Kidney tubule cell (primary cell): ENCODE data around the gene MASP2.
A peak's percentile ranks its signal among the peaks of the same experiment; 100 is the strongest.
"Not testable (repeated sequence)": the region's sequence is repeated elsewhere in the genome, so short reads cannot be mapped to it uniquely, and the experiment has no call there.

Experiments used
- DNase-seq: peaks from one replicate; pipeline ENCODE4 v3.0.0-alpha.2; 2018; ENCODE audit warnings: low spot score

The MASP2 gene

DNA sequence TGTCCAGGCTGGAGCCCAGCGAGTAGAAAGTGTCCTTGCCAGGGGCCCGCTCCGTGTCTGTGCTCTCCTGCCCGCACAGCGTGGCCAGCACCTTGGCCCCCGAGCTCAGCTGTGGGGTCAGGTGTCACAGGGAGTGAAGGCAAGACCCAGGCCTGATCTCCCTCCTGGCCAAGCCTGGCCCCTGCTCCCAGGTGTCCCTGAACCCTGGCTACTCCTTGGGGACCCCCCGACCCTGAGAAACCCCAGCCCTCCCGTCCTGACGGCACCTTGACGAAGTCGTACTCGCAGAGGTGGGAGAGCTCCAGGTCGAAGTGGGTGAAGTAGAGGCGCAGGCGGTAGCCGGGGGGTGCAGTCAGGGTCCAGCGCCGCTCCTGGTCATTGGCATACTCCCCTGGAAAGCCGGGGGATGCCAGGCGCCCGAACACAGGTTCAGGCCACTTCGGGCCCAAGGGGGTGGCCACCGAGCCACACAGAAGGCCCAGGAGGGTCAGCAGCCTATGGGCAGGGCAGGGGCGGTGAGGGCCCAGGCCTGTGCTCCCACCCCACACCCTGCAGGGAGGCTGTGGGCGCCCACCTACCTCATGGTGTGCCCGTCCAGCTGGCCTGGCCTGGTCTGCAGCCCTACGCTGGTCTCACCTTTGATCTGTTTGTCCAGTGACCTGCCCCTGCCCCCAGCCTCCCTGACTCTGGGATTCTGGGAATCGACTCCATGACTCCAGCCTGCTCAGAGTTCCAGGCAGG lies at the start of gene MASP2:
MASP2 (minus strand) TSS at position 615 of the 741 bp plus-strand sequence; CDS start at position 583, 32 bp downstream.
- no peak for DNase-seq

DNA sequence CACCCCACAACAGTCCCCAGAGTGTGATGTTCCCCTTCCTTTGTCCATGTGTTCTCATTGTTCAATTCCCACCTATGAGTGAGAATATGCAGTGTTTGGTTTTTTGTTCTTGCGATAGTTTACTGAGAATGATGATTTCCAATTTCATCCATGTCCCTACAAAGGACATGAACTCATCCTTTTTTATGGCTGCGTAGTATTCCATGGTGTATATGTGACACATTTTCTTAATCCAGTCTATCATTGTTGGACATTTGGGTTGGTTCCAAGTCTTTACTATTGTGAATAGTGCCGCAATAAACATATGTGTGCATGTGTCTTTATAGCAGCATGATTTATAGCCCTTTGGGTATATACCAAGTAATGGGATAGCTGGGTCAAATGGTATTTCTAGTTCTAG lies 36.7 kb upstream of the MASP2 start:
- not testable (repeated sequence) for DNase-seq

DNA sequence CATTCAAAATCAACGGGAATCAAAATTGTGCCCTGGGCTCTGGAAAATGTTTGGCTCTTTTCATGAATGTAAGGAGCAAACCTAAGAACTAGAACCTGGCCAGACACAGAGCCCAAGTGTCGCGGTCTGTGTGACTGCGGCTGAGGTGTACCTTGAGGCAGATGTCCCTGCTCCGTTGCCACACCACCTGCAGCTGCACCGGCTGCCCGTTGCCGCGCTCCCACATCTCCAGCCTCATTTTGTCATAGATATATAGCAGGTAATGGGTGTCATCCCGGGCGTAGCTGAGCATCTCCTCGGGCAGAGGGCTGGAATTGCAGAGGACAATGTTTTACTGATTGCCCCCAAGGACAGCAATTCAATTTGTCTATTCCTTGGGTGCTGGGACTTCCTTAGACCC lies 33.9 kb upstream of the MASP2 start:
- no peak for DNase-seq

DNA sequence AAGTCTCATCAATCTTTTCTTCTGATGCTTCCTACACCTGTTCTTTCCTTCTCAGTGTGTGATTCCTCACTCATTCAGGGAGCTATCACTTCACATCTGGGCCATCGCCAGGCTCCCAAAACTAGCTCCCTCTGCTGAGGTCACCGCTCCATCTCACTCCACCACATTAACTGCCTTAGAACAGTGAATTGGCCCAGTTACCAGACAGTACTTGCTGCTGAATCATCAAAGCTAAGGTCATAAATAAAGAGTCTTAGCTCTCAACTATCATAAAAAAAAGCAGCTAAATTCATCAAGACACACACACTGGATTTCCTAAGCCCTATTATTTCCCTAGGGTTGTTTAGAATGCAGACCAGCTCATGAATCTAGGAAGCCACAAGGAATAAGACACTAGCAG lies 31.6 kb upstream of the MASP2 start:
- DNase-seq = no peak

DNA sequence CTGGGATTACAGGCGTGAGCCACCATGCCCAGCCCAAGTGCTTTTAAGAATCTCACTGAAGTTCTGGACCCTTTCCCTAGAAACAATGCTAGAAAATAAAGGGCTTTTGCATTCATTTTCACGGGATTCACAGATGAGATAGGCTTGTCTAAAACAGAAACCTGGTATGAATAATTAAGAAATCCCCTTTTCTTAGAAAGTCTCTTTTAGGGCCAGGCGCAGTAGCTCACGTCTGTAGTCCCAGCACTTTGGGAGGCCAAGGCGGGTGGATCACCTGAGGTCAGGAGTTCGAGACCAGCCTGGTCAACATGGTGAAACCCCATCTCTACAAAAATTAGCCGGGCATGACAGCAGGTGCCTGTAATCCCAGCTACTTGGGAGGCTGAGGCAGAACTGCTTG lies 26.4 kb upstream of the MASP2 start:
- not testable (repeated sequence) for DNase-seq

DNA sequence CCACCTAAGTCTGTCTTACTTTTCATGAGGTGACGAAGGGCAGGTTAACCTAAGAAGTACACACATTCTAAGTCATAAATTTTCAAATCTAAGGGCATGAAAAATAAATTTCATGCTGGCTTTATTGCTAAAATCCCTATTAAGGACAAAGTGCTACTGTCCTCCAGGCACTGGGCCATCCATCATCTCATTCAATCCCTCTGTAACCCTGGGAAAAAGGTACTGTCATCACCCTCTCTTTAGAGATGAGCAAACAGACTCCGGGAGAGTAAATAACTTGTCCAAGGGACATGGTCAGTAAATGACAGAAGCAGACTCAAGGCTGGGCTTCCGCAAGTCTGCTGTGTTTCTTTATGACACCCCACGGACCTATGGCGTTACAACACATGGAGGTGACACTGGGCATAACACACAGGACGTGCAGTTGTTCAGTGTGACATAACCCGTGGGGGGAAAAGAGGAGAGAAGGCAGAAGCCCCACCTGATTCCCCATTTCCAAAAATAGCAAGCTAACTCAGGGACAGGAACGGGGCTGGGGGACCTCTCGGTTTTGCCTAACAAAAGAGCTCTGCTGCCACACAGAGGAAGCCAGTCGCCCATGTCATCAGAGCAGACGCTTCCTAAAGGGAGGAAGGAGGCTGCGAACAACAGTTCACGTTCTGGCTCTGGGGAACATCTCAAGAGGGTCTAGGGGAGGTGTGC lies 25.3 kb upstream of the MASP2 start:
- no peak for DNase-seq

DNA sequence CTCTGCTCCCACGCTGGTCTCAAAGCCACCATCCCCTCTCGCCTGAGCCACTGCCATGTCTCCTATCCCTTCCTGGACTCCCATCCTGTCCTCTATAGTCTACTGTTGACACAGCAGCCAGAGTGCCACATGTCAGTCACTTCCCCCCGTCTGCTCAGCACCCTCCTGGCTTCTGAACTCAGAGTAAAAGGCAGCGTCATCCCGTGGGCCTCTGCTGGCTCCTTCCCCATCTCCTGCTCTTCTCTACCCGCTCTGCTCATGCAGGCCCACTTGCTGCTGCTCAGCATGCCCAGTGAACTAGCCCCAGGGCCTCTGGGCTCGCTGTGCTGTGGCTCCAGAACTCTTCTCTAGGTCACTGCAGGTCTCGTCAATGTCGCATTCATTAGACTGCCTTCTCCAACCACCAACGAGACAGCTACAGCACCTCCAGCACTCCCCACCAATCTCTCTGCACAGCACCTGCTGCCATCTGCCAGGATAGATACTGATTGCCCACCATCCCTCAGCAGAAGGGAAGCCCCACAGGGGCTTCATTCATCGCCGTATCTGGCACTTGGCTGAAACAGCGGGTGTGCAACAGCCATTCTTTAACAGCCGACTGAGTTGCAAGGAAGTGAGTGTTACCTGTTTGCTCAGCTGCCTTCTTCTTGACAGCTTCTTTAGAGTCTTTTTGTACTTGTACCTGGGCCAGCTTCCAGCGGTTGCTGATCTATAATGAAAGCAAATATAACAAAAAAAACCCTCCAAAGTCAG lies 24.6 kb upstream of the MASP2 start:
- no peak for DNase-seq

DNA sequence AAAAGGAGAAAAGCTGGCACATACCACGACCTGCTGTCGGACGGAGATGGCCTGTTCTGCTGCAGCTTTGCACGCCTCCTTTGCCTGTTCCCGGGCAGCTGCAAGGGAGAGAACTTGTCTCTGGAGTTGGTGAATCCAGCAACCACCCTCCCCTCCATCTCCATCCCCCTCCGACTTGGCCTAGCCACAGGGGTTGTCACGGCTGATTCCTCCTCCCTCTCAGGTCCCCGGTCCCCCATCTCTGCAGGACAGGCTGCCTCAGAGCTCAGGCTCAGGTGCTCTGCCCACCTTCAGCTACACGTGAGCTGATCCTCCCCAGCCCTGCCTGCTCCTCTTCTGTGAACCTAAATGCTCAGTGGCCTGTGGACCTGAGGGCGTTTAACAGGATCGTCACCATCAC lies 23.8 kb upstream of the MASP2 start:
- DNase-seq = no peak

DNA sequence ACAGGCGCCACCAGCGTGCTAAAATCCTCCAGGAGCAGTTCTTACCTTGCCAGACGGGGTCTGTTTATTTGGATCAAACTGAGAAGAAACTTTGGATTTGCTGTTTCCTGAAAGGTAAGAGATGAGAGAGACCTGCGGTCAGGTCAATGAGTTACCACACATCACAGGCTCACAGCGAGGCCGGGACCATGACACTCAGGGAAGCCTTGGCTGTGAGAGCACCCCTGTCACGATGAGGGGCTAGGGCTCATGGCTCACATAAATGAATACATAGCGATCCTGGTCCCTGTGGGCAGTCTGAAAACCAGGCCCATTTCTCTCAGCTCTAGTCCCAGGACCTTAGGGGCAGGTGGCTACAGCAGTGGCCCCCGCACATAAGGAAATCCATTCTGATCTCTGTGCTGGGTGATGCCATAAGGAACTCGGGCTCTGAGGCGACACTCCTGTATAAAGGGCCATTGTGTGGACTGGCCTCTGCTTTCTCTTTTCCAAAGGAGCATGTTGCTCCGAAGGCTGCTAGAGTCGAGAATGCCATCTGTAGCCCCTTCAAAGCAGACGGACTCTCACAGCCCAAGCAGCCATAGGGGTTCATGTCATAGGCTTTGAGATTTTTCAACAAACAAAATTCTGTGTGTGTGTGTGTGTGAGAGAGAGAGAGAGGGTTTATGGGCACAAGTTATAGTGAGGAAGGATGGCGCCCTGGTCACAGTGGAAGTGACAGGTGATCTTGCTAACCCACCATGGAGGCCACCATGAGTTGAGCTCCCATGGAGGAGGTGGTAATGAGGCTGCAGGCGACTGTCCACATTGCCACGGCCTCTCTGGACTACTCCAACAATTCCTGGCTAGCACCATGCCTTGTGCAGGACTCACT lies 21.8 kb upstream of the MASP2 start:
- no peak for DNase-seq

DNA sequence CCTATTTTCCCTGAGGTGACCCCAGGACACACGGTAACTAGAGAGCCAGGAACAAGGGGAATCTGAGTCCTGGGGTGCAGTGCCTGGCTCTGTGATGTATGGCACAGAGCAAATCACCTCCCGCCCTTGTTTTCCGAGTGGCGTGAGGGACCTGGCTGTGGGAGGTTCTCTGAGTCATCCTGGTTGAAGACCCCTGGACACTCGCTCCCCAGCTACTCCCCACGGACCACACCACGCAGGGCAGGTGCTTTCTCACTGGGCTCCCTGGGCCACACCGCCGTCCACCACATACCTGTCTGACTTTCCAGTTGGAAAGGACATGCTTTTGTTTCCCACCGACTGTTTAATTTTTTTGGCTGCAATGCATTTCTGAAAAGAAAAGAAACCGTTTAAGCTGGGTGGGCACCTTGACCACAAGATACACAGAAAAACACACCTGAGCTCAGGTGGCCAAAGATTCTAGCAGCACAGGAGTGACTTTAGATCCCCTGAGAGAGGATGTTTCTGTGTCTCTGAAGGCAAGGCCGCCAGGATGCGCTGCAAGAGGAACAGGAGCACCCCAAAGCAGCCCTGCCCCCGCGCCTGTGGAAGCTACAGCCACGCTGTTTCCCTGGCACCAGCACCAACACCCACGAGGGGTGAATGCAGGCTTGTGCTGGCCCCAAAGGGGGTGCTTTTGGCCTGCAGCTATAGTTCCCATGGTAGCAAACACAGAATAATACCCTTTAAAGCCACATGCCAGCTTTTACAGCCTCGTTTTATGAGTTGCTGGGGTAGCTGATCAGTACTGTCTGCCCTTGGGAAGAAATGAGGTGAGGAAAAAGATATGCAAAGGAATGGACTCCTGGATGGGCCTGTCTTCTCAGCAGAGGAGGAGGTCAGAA lies 20.9 kb upstream of the MASP2 start:
- no peak for DNase-seq

DNA sequence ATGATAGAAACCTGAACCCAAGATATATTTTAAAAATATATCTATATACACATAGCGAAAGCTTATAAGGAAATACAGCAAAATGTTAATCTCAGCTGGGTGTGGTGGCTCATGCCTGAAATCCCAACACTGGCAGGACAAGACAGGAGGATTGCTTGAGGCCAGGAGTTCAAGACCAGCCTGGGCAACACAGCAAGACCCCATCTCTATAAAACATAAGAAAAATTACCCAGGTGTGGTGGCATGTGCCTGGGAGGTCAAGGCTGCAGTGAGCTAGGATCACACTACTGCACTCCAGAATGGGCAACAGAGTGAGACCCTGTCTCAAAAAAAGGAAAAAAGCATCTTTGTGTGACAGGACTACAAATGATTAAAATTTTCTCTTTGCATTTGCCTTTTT lies 18.8 kb upstream of the MASP2 start:
- DNase-seq = no peak

DNA sequence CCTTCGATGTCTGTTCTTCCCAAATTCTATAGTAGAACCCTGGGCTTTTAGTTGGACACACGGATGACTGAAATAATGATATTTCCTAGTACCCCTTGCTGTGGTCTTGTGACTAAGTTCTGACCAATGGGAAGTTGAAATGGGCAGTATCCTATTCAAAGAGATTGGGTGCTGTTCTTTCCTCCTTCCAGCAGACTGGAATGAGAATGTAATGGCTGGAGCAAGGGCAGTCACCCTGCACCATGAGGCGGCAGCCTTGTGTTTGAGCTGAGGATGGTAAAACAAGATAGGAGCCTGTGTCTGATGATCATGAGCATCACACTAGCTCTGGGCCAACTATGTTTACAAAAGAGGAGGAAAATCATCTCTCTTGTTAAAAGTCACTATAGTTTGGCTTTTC lies 17.9 kb upstream of the MASP2 start:
- no peak for DNase-seq

DNA sequence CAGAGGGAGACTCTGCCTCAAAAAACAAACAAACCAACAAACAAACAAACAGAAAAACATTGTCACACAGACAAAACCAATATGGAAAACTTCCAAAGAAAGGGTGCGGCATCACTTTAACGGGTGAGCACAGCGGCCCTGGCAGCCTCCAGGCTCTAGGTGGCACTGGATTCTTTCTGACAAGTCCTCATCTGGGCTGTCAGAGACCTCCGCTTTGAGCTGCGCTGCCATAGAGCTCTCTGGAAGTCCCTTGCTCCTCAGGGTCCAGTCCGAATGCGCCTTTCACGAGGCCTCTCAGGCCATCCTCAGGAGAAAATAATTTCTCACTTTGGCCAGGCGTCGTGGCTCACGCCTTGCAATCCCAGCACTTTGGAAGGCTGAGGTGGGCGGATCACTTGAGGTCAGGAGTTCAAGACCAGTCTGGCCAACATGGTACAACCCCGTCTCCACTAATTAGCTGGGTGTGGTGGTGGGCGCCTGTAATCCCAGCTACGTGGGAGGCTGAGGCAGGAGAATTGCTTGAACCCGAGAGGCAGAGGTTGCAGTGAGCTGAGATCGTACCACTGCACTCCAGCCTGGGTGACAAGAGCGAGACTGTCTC lies 17.0 kb upstream of the MASP2 start:
- not testable (repeated sequence) for DNase-seq

DNA sequence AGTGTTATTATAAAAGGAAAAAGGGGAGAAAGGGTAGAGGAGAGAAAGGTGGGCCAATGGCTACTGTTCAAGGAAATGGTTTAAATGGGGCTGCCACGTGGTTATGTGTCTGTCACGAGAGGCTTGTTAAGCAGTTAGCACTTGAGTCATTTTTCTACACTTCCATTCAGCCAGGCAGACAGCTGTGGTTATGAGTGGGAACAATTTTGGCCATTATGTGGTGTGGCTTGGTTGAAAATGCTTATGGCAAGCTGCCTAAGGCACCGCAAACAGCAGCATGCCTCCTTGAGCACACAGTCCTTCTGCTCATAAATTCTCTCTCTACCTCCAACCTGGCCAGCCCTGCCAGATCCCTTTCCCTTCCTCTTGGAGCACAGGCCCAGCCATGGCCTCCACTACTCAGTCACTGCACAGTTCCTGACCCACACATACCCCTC lies 15.9 kb upstream of the MASP2 start:
- peak; percentile 31 for DNase-seq

DNA sequence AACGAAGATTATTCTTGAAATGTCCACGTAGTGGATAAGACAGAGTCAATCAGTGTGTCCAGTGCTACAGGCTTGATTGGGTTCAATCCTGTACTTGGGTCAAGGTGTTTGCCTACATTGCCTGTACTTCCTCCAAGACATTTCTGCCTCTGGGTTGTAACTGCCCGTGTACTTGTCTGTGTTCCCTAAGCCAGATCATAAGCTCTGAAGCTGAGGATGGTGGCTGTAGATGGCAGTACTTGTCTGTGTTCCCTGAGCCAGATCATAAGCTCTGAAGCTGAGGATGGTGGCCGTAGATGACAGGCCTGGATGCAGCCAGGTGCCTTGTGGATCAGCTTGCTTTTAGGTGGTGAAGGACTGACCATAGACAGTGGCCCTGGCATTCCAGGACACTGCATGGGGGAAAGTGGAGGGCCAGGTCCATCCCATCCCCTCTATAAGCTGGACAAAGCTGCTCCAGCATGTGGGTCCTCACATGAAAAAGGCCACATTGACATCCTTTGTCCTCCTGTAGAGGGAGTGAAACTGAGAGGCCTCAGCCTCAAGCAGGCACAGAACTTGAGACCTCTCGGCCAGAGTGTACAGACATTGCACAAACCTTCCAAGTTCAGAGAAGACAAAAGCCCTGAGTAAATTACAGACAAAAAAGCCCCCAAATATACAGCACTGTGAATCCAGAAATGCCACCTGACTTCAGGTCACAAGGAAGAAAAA lies 14.8 kb upstream of the MASP2 start:
- no peak for DNase-seq

DNA sequence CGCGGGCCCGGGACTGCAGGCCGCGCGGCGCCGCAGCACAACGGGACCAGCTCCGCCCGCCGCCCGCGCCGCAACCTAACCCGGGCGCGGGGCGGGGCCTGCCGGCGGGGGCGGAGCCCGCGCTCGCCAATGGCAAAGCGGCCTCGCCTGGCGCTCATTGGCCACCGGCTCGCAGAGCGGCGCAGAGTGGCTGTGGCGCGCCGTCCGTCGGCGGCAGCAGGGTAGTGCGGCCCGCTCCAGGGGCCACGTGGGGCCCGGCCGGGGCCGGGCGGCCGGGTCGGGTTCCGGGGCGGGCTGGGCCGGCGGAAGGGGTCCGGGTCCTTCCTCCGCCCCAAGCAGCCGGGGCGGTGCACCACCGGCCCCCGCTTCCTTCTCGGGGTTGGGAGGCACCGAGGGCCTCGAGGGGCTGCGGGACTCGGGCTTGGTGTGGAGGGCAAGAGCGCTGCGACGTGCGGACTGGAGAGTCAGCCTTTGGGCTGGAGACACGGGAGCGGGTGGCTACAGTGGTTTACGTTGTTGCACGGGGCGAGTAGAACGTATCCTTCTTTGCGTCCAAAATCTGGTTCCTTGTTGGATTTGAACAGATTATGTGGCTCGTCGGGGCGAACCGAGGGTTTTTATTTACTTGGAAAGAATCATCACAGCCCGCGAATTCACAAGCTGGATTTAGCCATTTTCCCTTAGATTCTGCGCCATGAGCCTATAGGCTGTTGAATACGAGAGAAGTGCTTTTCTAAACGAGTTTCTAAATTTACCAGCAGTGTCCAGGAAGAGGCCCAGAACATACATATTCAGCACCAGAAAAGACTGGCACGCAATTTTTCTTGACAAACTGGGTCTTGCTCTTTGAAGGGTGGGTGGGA lies 13.2 kb upstream of the MASP2 start, which contains the start of gene SRM:
SRM (minus strand) TSS at position 51 of the 863 bp plus-strand sequence. CDS start 75 bp downstream, outside the sequence.
- DNase-seq = peak; percentile 94

DNA sequence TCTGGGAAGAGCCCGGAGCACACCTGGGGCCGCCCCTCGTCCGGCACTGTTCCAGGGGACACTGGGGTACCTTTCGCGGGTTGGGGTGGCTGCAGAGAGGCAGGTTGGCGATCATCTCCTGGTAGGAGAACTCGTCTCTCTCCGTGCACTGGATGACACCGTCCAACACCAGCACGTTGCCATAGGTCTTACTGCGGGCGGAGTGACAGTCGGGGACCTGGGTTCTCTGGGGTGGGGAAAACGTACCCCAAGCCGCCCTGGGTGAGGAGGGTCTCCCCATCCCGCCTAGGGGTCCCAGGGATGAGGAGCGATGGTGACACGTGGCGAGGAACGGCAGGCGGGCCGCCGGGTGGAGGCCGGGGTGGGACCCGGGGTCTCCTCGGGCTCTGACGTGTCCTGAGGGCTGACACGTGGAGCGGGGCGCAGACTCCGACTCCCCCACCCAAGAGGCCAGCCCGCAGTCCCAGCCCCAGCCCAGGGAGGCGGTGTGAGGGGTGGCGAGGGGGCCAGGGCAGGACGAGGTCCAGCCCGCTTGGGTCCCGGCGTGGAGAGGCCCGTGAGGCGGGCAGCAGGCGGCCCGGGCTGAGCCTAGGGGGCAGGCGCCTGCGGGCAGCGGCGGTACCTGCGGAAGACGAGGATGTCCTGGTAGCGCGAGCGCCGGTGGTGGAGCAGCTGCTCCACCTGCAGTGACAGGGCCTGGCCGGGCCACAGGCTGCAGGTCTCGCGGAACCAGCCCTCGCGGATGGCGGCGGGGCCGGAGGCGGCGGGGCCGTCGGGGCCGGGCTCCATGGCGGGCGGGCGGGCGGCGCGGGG lies 12.3 kb upstream of the MASP2 start:
- DNase-seq = no peak
